ENCODE results near the gene SLC9B2.

- TF ChIP-seq CTCF (IDR thresholded peaks at IDR 0.05; ENCODE audit: low read depth, low read length) (no peak), POLR2A (IDR thresholded peaks at IDR 0.05; ENCODE audit: extremely low read depth, insufficient read length) (no peak), MAX (IDR thresholded peaks at IDR 0.05; ENCODE audit: low read depth, low read length) (no peak)
Observed at GRCh38 chr4:103067841-103068547, 8.6 kb downstream of the SLC9B2 start.
